KOPT-K1 (cell line): Measurements from ENCODE around the gene KCTD20.

ENCODE experiments used
- H3K27ac ChIP-seq: fragments of 200-600 bp; sonication (generic); 2 replicates; pipeline ENCODE4 v1.5.1; 2016; ENCODE audit warnings: antibody characterized with exemption, mild to moderate bottlenecking, low read depth, low read length; ENCODE audit not compliant: poor library complexity, severe bottlenecking
- H3K36me3 ChIP-seq: fragments of 200-600 bp; sonication (generic); 2 replicates; pipeline ENCODE4 v1.5.1; 2017; ENCODE audit warnings: antibody characterized with exemption, mild to moderate bottlenecking, low read length, moderate library complexity; ENCODE audit not compliant: insufficient read depth
- H3K9me3 ChIP-seq: fragments of 200-600 bp; sonication (generic); 2 replicates; pipeline ENCODE4 v1.5.1; 2017; ENCODE audit warnings: antibody characterized with exemption, low read length, mild to moderate bottlenecking; ENCODE audit not compliant: insufficient read depth, poor library complexity, severe bottlenecking

The KCTD20 gene

GRCh38 chr6:36495086-36495485 is 52.3 kb downstream of the KCTD20 start:
- Histone ChIP-seq H3K27ac (no peak overlapping the region), H3K36me3 (peaks cover 88% of the 10 kb centered on the region), H3K9me3 (no peaks in the 10 kb centered on the region)

- no peaks in the 10 kb centered on the region for H3K9me3 ChIP-seq
- H3K27ac ChIP-seq, result no peak overlapping the region
- peaks cover 83% of the 10 kb centered on the region for H3K36me3 ChIP-seq
These were observed 57.1 kb downstream of the KCTD20 start for GRCh38 chr6:36499918-36500317.

DNA sequence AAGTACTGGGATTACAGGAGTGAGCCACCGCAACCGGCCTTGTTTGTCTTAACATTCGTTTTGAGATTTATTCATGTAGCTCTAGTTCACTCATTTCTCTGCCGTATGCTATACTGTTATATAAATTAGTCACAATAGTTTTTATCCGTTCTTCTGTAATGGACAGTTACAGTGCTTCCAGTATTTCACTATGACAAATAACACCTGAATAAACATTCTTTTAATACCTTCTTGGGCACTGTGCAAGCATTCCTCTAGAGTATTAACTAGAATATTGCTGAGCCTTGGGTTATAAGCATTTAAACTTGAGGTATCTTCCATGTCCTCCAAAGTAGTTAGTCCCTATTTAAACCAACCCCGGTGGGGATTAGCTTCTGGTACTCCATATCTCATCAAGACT is 58.9 kb downstream of the KCTD20 start:
- H3K27ac ChIP-seq, result no peak overlapping the region
- peaks cover 83% of the 10 kb centered on the region for H3K36me3 ChIP-seq
- no peaks in the 10 kb centered on the region for H3K9me3 ChIP-seq

DNA sequence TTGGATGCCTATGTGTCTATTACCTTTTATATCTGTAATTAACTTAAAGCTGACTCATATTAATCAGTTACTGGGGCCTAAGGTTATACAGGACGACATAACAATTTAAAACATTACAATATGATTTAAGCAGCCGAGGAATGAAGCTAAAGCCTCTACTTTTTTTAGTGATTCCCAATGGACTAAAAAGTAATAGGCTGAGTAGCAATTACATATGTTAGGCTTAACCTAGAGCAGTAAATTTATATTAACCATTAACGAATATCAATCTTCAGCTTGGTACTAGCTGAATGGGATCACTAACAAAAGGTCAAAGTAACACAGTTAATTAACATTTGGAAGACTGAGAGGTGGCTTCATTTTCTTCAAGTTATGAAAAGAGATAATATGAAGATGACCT is 61.4 kb downstream of the KCTD20 start:
- Histone ChIP-seq H3K36me3 (peaks cover 80% of the 10 kb centered on the region), H3K27ac (no peak overlapping the region), H3K9me3 (no peaks in the 10 kb centered on the region)

GRCh38 chr6:36504982-36505381 is 62.2 kb downstream of the KCTD20 start:
- Histone ChIP-seq H3K9me3 (no peaks in the 10 kb centered on the region), H3K27ac (no peak overlapping the region), H3K36me3 (peaks cover 80% of the 10 kb centered on the region)

GRCh38 chr6:36505744-36506534 is 63.1 kb downstream of the KCTD20 start:
- Histone ChIP-seq H3K36me3 (peaks cover 89% of the 10 kb centered on the region), H3K9me3 (no peaks in the 10 kb centered on the region), H3K27ac (no peak overlapping the region)

DNA sequence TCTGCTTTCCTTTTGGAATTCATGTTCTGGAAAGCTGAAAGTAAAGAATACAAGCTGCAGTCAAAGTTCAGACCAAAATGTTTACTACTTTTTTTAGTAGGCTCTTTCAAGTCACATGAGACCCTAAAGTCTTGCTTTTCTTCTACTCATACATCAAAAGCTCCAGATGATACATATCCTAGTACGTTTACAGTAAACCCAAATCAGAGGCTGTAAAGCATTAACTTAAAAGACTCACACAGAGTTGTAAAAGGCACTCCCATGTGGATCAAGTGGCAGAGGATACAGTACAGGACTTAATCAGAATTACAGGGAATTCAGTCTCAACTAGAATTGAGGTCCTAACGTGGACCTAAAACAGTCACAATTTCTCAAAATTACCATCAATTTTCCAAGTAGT is 63.8 kb downstream of the KCTD20 start:
- Histone ChIP-seq H3K9me3 (no peaks in the 10 kb centered on the region), H3K27ac (no peak overlapping the region), H3K36me3 (peaks cover 96% of the 10 kb centered on the region)

- peaks cover 93% of the 10 kb centered on the region for H3K36me3 ChIP-seq
- H3K9me3 ChIP-seq, result no peaks in the 10 kb centered on the region
- H3K27ac ChIP-seq, result no peak overlapping the region
These were observed 65.7 kb downstream of the KCTD20 start for GRCh38 chr6:36508532-36508931.

DNA sequence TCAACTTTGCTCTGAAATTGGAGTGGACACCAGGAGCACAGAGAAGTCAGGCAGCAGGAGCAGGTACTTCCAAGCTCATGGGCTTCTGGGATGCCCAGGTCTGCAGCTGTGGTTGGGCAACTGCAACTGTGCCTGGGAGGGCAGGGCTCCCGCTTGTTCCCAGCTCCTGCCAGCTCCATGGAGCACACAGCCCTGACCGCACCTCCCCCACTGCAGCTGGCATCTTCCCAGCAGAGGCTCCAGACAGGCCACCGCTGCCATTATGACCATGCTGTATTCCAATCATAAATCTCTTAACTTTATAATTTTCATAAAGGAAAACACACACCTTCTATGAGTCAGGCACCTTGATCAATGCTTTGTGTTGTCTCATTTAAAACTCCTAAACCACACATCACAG is 67.6 kb downstream of the KCTD20 start:
- Histone ChIP-seq H3K9me3 (no peaks in the 10 kb centered on the region), H3K36me3 (peaks cover 90% of the 10 kb centered on the region), H3K27ac (no peak overlapping the region)

GRCh38 chr6:36514554-36515456 is 72.0 kb downstream of the KCTD20 start:
- H3K27ac ChIP-seq, result no peak overlapping the region
- H3K36me3 ChIP-seq, result peaks cover 91% of the 10 kb centered on the region
- H3K9me3 ChIP-seq, result no peaks in the 10 kb centered on the region

DNA sequence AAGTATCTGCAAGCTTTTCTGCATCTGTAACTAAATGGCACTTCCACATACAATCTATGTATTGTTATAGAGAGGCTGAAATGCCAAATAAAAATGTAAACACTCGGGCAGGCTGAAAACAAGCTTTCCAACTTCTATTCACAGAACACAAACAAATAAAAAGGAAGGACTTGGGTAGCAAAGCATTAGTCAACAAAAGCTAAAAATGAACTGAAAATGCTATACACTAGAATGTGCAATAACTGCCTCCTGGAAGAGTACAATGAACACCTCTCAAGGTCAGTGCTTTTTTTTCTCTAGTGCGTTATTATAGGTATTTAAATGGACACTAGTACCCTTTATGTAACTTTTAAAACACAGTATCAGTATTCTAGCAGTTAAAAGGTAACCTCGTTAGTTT is 73.0 kb downstream of the KCTD20 start:
- peaks cover 91% of the 10 kb centered on the region for H3K36me3 ChIP-seq
- no peak overlapping the region for H3K27ac ChIP-seq

DNA sequence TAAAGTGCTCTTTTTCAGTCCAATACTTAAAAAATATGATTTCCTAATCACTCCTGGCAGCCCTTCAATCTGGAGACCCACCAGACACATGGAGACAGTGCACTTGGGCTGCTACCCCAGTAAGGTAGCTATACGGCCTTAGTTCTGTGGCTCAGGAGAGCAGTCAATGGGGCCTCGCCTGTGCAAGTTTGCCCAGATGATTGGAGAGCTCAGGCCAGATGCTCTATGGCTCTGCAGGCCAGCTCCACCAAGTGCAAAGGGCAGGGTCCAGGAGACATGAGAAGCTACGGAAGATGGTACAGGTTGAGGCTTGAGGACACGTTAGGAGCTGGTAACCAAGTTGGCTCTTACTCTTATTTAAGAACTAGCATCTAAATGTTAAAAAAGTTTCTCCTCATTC is 73.8 kb downstream of the KCTD20 start:
- H3K9me3 ChIP-seq, result no peaks in the 10 kb centered on the region
- H3K27ac ChIP-seq, result no peak overlapping the region
- peaks cover 91% of the 10 kb centered on the region for H3K36me3 ChIP-seq

More for the DNA sequence above, 73.0 kb downstream of the KCTD20 start:
- no peaks in the 10 kb centered on the region for H3K9me3 ChIP-seq

DNA sequence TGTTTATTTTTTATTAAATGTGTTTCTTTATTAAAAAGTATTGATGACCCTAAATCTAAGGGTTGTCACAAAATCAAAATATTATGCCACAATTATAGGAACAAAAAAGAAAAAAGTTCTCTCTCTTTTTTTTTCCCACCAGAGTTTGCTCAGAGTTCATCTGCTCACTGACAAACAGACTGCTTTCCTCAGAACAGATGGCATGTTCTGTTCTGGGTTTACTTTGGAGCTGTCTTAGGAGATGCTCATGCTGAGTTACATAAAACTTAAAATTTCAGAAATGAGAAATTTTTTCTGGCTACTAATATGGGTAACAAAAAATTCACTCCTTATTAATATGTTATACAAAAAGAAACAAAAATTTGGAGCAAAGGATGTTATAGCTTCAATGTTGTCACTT is 74.2 kb downstream of the KCTD20 start:
- no peak overlapping the region for H3K27ac ChIP-seq
- H3K9me3 ChIP-seq, result no peaks in the 10 kb centered on the region
- peaks cover 91% of the 10 kb centered on the region for H3K36me3 ChIP-seq

- H3K36me3 ChIP-seq, result peaks cover 91% of the 10 kb centered on the region
- no peak overlapping the region for H3K27ac ChIP-seq
- H3K9me3 ChIP-seq, result no peaks in the 10 kb centered on the region
These were observed 74.6 kb downstream of the KCTD20 start for GRCh38 chr6:36517408-36517807.

- peaks cover 98% of the 10 kb centered on the region for H3K36me3 ChIP-seq
These were observed 76.6 kb downstream of the KCTD20 start for GRCh38 chr6:36519352-36519751.

More at GRCh38 chr6:36519352-36519751, 76.6 kb downstream of the KCTD20 start:
- Histone ChIP-seq H3K27ac (no peak overlapping the region), H3K9me3 (no peaks in the 10 kb centered on the region)
